ENCODE measurements around the gene OOSP1.

DNA sequence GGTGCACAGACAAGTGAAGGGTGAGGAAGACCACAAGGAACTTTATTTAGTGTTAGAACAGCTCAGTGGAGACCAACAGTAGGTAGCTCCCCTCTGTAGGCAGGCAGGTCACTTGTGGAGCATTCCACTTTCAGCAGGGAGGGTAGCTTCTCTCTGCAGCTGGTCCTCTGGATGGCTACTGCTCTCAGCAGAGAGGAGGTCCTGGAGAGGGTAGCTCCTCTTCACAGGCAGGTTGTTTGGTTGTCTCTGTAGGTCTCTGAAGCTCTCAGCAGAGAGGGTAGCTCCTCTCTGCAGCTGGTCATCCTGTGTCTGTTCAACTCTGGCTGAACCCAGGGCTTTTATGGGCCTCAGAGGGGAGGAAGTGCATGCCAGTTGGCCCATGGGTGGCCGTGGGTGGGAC is 6.5 kb upstream of the OOSP1 start:
- TF ChIP-seq POLR2AphosphoS5 (IDR thresholded peaks at IDR 0.05) (no peak), CTCF (IDR thresholded peaks at IDR 0.05) (no peak), POLR2A (IDR thresholded peaks at IDR 0.05) (no peak)
